Stimulated activated CD4-positive, alpha-beta T cell treated with anti-CD3 and anti-CD28 coated beads, Interleukin-4, amount 100 ng/mL, for 4 hours (primary cell): ENCODE results near the gene ZNHIT6.
"Not testable (repeated sequence)": the region's sequence is repeated elsewhere in the genome, so short reads cannot be mapped to it uniquely, and the experiment has no call there.

Experiments
- DNase-seq, 2 experiments: peaks; one replicate each; pipeline ENCODE4 v3.0.0-alpha.2; 2020

ZNHIT6 gene, protein sequence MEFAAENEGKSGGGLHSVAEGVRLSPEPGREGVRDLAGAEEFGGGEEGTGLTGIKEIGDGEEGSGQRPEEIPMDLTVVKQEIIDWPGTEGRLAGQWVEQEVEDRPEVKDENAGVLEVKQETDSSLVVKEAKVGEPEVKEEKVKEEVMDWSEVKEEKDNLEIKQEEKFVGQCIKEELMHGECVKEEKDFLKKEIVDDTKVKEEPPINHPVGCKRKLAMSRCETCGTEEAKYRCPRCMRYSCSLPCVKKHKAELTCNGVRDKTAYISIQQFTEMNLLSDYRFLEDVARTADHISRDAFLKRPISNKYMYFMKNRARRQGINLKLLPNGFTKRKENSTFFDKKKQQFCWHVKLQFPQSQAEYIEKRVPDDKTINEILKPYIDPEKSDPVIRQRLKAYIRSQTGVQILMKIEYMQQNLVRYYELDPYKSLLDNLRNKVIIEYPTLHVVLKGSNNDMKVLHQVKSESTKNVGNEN

DNA sequence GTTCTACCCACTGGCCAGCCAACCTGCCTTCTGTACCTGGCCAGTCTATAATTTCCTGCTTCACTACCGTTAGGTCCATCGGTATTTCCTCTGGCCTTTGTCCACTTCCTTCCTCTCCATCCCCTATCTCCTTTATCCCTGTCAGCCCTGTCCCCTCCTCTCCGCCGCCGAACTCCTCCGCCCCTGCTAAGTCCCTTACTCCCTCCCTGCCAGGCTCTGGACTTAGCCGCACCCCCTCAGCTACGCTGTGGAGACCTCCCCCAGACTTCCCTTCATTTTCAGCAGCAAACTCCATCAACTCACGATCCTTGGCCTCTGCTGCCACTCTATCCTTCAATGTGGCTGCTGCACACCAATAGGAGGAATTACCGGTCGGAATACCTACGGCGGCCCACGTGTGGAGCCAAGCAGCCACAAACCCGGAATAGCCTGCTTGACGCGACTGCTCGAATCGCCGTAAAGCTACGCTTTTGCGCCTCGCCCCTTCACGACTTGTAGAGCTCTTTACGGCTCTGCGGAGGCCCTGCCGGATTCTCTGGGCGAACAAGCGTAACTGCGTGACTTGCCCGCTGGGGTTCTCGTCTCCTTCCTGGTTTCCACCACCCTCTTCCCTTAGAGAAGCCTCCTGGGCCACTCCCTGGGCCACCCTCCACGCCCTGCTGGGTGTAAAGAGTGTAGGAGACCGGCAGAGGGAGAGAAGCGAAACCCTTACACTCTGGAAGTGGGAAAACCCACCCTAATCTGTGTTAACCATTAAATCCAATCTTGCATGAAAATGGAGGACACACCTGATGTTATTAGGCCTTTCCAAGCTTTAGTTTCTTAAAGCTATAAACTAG, at the start of gene ZNHIT6:
Gene ZNHIT6, minus strand, starts transcription at position 444 of the 839 bp plus-strand sequence. Its CDS starts 149 bp downstream, at position 295.
- DNase-seq, result peak; percentile 78 to 88

DNA sequence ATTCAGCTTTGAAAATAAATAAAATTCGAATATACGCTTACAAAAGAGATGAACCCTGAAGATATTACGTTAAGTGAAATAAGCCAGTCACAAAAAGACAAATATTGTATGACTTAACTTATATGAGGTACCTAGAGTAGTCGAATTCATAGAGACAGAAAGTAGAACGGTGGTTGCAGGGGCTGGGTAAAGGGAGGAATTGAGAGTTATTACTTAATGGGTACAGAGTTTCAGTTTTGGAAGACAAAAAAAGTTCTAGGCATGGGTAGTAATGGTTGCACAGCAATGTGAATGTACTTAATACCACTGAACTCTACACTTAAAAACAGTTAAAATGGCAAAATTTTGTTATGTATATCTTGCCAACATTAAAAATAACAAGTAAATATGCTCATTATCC, 48.6 kb upstream of the ZNHIT6 start:
- no peak for DNase-seq

DNA sequence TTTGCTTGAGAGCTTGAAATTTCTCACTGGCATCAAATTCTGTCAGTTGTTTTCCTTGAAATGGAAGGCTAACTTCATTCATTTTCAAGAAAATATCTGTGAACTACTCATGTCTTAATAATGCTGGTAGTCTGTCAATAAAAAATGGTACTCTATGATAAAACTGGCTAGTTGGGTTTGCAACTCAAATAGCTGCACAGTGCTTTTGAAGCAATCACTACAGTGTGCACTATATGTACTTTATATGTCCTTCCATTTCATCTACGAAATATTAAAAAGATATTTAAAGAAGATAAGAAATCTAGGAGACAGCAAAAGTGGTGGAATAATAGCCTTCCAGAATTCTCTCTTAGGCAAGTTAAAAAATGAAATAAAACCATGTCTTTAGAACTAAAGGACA, 39.9 kb upstream of the ZNHIT6 start:
- no peak for DNase-seq

DNA sequence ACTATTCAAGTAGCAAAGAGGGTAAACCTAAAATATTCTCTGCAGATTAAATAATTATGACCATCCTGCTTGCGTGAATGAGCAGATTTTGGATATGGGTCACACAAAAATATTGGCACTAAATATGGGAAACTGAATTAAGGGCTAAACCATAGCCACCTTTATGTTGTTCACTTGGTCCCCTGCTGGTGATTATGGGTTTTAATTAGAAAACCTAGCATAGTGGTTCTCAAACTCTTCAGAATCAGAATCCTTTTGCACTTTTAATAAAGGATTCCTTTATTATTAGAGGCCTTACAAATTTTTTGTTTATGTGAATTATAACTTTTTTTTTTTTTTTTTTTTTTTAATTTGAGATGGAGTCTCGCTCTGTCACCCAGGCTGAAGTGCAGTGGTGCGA, 38.5 kb upstream of the ZNHIT6 start:
- DNase-seq, result no peak

DNA sequence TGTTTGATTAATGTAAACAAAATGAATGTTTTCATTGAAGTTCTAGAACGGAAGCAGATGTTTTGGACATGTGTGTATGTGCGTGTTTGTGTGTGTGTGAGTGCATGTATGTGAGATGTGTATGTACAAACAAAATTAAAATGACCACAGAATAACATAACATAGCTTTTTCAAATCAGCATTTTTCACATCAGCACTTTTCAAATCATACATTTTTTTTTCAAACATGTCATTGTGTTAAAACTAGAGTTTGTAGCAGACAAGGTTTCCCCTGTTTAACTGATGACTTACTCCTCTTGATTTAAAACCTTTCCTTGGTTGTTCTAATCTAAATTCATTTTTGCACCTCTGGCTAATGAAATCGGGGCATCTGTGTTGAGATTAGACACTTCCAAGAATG, 35.6 kb upstream of the ZNHIT6 start:
- DNase-seq, result no peak

DNA sequence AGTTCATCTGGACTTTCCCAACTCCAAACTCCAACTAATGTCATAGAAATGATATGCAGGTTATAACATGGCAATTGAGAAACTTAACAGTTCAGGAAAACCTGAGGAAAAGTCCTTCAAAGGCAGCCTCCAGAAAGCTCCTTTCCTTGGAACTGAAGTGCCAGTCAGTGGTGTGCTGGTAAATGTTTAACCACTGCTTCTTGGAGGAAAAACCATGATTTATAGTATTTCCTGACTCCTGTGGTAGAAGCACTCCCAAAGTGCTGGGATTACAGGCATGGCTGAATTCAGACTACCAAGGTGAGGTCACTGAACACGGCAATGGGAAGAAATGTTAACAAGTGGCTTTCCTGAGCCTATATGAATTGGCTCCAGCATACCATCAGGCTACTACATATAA, 26.7 kb upstream of the ZNHIT6 start:
- no peak for DNase-seq

DNA sequence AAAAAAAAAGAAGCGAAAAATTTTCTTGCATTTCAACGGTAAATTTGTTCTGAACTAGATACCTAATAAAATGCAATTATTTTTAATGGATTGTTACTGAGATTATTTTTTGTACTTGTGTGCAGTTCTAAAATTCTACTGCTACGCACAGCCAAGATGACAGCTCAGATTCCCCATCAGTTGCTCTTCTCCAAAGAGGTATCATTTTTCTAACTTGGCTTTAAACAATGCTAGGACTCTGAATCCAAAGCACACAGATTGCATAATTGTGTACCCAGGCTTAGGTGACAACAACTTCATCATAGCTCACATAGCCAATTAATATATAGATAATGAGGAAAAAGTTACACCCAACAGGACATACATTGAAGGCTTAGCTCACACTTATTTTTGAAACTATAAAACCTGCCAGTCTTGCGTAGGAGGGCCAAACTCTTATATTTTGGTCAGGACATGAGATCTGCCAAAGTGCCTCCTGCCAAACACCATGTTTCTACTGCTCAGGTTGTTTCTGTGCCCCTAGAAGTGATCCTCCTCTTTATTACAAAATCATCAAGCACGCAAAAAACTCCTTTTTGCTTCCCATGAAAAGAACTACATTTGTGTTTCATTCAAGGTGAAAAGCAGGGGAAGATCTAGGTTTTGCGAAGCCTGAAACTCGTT, 10.6 kb upstream of the ZNHIT6 start:
- no peak for DNase-seq

DNA sequence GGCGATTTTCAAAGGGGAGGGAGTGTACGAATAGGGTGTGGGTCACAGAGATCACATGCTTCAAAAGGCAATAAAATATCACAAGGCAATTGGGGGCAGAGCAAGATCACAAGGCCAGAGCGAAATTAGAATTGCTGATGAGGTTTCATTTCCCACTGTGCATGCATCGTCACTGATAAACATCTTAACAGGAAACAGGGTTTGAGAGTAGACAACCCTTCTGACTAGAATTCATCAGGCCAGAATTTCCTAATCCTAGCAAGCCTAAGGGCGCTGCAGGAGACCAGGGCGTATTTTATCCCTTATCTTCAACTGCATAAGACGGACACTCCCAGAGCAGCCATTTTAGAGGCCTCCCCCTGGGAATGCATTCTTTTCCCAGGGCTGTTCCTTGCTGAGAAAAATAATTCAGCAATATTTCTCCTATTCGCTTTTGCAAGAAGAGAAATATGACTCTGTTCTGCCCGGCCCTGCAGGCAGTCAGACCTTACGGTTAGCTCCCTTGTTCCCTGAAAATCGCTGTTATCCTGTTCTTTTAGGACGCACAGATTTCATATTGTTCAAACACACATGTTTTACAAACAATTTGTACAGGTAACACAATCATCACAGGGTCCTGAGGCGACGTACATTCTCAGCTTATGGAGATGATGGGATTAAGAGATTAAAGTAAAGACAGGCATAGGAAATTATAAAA, 6.3 kb upstream of the ZNHIT6 start:
- not testable (repeated sequence) for DNase-seq

DNA sequence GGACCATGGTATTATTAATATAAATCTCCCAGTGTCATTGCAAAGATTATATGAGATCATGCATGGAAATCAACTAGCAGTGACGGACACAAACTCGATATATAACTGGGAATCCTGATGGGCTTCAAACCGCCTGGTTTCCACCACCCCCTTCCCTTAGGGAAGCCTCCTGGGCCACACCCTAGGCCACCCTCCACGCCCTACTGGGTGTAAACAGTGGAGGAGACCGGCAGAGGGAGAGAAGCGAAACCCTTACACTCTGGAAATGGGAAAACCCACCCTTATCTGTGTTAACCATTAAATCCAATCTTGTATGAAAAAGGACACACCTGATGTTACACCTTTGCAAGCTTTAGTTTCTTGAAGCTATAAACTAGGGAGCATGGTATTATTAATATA, 595 bp upstream of the ZNHIT6 start:
- DNase-seq, result no peak

DNA sequence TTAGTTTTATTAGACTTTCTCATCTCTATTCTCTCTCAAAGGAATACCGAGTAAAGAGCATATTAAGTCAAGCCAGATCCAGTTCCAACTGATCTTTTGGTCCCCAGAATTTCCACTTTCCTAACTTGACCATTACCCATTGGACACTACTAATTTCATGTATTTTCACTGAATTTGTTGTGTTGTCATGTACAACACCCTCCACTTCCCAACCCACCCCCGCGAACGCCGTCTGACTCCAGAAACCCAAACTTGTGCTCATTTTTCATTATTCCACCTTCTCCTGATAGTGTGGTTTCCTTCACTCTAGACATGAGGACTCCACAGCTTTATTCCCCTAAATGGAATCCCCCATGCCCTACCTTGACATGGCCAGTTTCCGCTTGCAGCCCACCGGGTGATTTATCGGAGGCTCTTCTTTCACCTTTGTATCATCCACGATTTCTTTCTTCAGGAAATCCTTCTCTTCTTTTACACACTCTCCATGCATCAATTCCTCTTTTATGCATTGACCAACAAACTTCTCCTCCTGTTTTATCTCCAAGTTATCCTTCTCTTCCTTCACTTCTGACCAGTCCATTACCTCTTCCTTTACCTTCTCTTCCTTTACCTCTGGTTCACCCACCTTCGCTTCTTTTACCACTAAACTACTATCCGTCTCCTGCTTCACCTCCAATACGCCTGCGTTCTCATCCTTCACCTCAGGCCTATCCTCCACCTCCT, 805 bp downstream of the ZNHIT6 start:
- DNase-seq, result no peak

DNA sequence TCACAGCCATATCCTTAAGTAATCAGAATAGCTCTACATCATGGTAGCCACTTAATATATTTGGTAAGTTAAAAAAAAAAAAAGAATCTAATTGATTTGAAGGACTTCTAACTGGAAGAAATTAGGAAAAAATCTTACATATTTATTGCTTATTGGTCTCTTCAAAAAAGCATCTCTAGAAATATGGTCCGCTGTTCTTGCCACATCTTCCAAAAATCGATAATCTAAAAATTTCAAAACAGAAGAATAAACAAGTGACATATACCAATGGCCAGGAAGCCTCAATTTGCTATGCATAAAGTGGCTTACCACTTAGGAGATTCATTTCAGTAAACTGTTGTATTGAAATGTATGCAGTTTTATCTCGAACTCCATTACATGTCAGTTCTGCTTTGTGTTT, 2.3 kb downstream of the ZNHIT6 start:
- DNase-seq, result no peak

DNA sequence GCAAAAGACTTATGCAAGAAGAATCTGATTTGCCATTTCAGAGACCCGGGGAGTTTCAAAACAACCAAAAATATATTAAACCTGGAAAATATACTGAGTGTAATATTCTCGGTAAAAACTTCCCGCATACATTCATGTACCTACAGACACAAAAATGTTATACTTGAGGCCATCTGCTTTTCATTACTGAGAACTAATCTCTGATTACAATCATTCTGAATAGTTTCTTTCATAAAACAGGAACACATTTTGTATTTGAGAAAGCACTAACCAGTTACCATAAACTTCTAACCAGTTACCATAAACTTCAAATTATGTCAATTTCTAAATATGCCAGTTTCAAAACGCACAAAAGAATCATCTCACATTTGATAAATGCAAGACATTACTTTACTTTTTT, 7.8 kb downstream of the ZNHIT6 start:
- no peak for DNase-seq

DNA sequence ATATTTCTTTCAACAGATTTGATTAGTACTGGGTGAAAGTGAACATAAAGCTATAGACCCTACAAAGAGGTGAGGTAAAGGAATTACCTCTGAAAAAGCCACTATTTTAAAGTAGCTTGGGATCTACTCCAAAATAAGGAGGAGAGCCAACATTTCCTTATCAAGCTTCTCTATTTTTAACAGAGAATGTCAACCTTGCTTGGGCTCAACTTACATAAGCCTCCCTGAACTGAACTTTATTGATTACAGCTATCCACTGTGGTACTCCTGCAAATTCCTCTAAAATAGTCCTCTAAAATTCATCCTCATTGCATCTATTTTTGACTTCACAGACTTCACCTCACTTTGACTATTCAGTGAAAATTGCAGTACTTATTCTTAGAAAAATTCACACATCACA, 10.3 kb downstream of the ZNHIT6 start:
- no peak for DNase-seq

DNA sequence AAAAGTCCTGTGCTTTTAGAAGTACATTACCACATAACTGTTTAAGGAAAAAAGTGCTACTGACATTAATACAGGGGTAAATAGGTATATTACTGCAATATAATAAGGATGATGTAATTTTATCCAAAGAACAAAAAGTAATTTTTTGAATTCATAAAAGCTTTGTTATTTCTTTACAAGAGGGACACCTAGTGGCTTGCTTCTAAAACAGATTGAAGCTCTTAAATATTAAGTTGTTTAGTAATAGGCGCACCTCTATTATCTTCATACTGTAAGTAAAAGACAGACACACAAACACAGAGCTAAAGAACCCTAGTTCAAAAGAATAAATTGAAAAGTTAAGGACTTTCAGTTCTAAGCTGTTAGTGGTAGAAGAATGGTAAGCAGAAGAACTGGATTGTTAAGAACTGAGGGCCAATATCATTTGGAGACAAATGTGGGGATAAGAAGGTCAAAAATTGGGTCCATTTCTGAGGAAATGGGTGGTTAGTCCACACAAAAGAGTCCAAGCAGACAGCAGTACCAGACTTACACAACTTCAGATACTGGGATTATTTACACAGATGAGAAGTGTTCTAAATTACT, 15.4 kb downstream of the ZNHIT6 start:
- no peak for DNase-seq

DNA sequence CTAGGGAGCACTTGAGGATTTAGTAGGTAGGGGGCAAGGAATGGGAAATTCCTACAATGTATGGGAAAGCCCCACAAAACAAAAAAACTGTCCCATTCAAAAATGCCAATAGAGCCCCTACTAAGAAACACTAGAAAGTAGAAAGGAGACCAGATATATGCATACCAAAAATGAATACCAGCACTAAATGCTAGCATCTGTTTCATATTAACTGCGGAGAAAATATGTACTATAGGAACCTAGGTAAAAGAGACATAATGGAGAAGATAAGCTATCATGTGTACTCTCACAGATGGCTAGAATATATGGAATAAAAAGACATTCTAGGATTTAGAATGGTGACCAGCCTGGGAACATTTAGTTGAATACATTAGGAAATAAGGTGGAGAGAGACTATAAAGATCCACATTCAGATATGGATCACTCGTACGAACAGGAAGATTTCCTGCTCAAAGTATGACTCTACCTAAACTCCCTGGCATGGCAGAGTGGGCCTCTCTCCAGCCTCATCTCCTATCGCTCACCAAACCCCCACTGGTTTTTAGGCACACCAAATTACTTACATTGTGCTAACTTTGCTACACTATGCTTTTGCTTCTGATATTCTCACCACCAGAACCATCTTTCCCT, 18.3 kb downstream of the ZNHIT6 start:
- DNase-seq, result no peak

DNA sequence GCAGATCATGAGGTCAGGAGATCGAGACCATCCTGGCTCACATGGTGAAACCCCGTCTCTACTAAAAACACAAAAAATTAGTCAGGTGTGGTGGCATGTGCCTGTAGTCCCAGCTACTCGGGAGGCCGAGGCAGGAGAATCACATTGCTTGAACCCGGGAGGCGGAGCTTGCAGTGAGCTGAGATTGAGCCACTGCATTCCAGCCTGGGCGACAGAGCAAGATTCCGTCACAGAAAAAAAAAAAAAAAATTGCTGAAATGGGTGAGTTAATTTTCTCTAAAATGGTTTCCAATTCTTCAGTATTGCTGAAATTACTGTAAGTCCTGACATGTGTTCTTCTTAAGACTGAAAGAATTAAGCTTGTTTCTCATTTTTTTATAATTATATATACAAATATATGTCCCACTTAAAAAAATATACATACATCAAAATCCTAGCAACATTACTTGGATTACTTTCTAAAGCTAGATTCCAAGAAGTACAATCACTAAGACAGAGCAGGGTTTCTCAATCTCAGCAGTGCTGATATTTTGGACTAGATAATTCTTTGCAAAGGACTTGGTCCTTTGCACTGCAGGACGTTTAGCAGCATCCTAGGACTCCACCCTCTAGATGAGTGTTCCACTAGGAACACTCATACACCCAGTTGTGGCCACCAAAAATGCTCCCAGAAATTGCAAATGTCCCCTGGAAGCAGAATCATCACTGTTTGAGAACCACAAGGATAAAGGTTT, 24.8 kb downstream of the ZNHIT6 start:
- DNase-seq, result no peak

DNA sequence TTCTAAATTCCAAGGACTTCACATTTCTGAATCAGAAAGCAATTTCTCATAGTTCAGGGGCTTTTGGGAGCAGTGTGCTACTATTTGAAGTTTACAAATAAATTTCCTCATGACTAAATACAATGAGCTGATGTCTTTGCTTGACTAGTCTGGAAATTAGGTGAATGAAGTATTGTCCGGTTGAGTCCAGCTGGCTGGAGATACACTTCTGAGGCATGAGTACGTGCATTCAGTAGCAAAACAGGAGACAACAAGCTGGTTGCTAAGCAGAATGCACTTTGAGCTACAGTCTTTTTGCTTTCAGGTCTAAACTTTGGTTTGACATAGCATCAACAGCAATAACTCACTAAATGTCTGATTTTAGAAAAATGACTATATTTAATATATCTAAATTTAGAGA, 27.1 kb downstream of the ZNHIT6 start:
- DNase-seq, result no peak

DNA sequence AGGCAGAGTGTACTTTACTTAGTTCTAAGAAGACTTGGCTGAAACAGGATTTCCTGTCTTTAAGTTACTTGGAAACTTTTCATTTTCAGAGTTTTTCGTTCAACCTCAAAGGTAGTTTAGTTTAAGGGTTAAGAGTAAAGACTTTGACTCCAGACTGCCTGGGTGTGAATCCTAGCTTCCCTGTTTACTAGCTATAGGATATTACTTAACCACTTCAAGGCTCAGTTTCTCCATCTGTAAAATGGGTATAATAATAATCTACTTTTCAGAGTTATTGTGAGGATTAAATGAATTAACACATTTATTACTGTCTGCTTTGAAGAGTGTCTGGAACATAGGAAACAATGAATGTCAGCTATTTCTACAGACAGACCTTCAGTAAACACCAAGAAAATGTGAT, 30.0 kb downstream of the ZNHIT6 start:
- DNase-seq, result no peak

DNA sequence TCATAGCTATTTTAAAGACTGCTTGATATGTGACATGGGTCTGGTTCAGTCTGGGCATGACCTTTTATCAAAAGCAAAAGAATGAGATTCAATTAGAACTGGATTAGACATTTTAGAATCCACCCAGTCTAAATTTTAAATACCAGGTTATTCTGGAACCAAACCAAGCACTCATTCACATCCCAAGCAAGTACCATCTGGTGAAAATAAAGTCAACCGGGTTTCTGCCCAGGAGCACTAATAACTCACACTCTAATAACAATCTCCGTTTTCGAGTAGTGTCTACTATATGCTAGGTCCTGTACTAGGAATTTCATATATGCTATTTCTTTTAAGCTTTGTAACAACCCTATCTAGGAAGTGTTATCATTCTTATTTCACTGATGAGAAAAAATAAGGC, 30.6 kb downstream of the ZNHIT6 start:
- DNase-seq, result no peak

DNA sequence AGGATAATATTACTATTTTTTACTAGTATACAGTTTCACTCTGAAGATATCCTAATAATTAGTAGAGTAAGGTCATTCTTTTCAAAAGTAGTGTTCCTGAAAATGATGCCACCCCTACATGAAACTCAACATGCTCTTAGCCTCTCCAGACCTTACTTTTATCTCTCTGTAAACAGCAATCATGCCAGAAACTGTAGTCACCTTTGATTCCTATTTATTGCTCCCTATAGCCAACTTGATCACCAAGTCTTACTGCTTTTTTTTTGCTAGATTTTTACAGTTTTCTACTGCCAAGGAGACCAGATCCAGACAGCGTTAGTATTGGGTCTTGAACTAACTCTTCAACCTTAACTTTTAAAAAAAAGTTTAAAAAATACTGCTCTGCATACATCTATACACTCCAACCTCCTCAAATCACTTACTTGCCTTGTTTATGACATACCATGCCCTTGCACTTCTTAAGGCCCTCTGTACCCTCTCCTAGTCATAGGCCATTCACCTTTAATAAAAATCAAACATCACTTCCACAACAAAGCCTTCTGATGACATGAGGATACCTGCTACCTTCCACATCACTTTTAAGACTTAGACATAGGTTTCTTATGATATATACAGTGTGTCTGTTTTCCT, 36.1 kb downstream of the ZNHIT6 start:
- DNase-seq, result no peak
